Keratinocyte (primary cell): ENCODE results near the gene GRB10. TPM values are rescaled to one million over a fixed set of nuclear protein-coding genes. Genes with fewer than 3 reads are reported as not detected.

ENCODE experiments used
- DNase-seq: peaks from one replicate; pipeline ENCODE4 v3.0.0-alpha.2; 2011; ENCODE audit warnings: low read depth, missing footprints, low spot score
- FAIRE-seq: peaks from 2 replicates; lab custom pipeline; 2011; peaks lifted over from hg19 to GRCh38; lab: Jason Lieb, UNC
- H2AFZ ChIP-seq: 2 replicates; pipeline ENCODE4 v1.6.0; 2012; ENCODE audit warnings: low read length, control low read depth, inconsistent platforms; ENCODE audit not compliant: control insufficient read depth
- H3K27ac ChIP-seq: 2 replicates; pipeline ENCODE4 v1.5.1; 2011; ENCODE audit warnings: low read length; ENCODE audit not compliant: control insufficient read depth, insufficient read depth
- H3K27me3 ChIP-seq: 3 replicates; pipeline ENCODE4 v1.6.0; 2011; ENCODE audit warnings: low read length; ENCODE audit not compliant: control insufficient read depth, insufficient read depth; ENCODE audit errors: extremely low read depth
- H3K36me3 ChIP-seq, 2 experiments: 2 replicates in 1 of 2; 3 replicates in 1 of 2; pipeline ENCODE4 v1.5.1; 2011; ENCODE audit warnings: low read length in 2 of 2, mild to moderate bottlenecking in 1 of 2; ENCODE audit not compliant: control insufficient read depth in 2 of 2, insufficient read depth in 2 of 2; ENCODE audit errors: extremely low read depth in 1 of 2
- H3K4me1 ChIP-seq: 3 replicates; pipeline ENCODE4 v1.5.1; 2011; ENCODE audit warnings: low read length; ENCODE audit not compliant: control insufficient read depth, insufficient read depth; ENCODE audit errors: extremely low read depth
- H3K4me2 ChIP-seq: 3 replicates; pipeline ENCODE4 v1.6.0; 2011; ENCODE audit warnings: low read depth, low read length; ENCODE audit not compliant: control insufficient read depth, insufficient read depth; ENCODE audit errors: extremely low read depth
- H3K4me3 ChIP-seq, 3 experiments: fragments of 200-600 bp in 1 of 3; sonication (generic) in 1 of 3; 2 replicates in 2 of 3; 3 replicates in 1 of 3; pipeline ENCODE4 v1.5.1; 2011 to 2016; ENCODE audit warnings: low read length in 3 of 3, mild to moderate bottlenecking in 3 of 3, control low read depth in 2 of 3, inconsistent platforms in 1 of 3, low read depth in 1 of 3, mixed read lengths in 1 of 3, mixed run types in 1 of 3, moderate library complexity in 1 of 3; ENCODE audit not compliant: control insufficient read depth in 2 of 3, insufficient read depth in 2 of 3; ENCODE audit errors: extremely low read depth in 1 of 3
- H3K79me2 ChIP-seq: 2 replicates; pipeline ENCODE4 v1.6.0; 2012; ENCODE audit warnings: low read length; ENCODE audit not compliant: control insufficient read depth, insufficient read depth
- H3K9ac ChIP-seq: 3 replicates; pipeline ENCODE4 v1.6.0; 2011; ENCODE audit warnings: low read length; ENCODE audit not compliant: control insufficient read depth, insufficient read depth; ENCODE audit errors: extremely low read depth
- H3K9me1 ChIP-seq: 3 replicates; pipeline ENCODE4 v1.6.0; 2011; ENCODE audit warnings: low read length; ENCODE audit not compliant: control insufficient read depth, insufficient read depth; ENCODE audit errors: extremely low read depth
- H3K9me3 ChIP-seq: 2 replicates; pipeline ENCODE4 v1.5.1; 2012; ENCODE audit warnings: low read depth, low read length; ENCODE audit not compliant: control insufficient read depth
- H4K20me1 ChIP-seq: 3 replicates; pipeline ENCODE4 v1.6.0; 2011; ENCODE audit warnings: low read length; ENCODE audit not compliant: control insufficient read depth, insufficient read depth; ENCODE audit errors: extremely low read depth
- EZH2 ChIP-seq: IDR thresholded peaks from one replicate; pipeline ENCODE4 v1.6.1; 2012; ENCODE audit warnings: inconsistent platforms, mild to moderate bottlenecking, low read length, moderate library complexity
- dilution Hi-C: fragments of 300-500 bp; cut with MboI; formaldehyde crosslinking; loops from one replicate; pipeline ENCODE4 v1.7.0; 2020; ENCODE audit warnings: low sequenced_read_pairs; ENCODE audit not compliant: extremely low pct_ligation_motif_present
- polyA plus RNA-seq, 5 experiments: library from polyadenylated mRNA; depleted of rRNA in 3 of 5; stranded (reverse) in 3 of 5; stranded (forward) in 1 of 5; unstranded in 1 of 5; fragments of >200 nt; gene quantifications; 1 replicate in 1 of 5; 2 replicates in 3 of 5; 3 replicates in 1 of 5; pipeline versions ENCODE4 v1.2.1 to v1.2.3, GENCODE V29; 2011 to 2012; ENCODE audit warnings: missing spikeins in 2 of 5, low read depth in 1 of 5, low replicate concordance in 1 of 5
- TF ChIP-seq, protein P1 (sequence below), 3 experiments: IDR thresholded peaks in 1 of 3; conservative IDR thresholded peaks in 1 of 3; optimal IDR thresholded peaks in 1 of 3; 2 replicates in 2 of 3; 3 replicates in 1 of 3; pipeline versions ENCODE3 to v1.5.1; 2011; ENCODE audit warnings: low read length in 3 of 3, mild to moderate bottlenecking in 3 of 3, moderate library complexity in 2 of 3, control low read depth in 1 of 3, inconsistent platforms in 1 of 3; ENCODE audit not compliant: insufficient read depth in 2 of 3; ENCODE audit errors: extremely low read depth in 1 of 3

Gene GRB10
- polyA plus RNA-seq, 1 donor (not counting 4 experiments of a cell fraction or from before 2014, with no cell fraction given) = 4.4 TPM

GRCh38 chr7:50783303-50783702 lies 607 bp upstream of the GRB10 start:
- dilution Hi-C loops = no loop called here
- no peak for FAIRE-seq

GRCh38 chr7:50781381-50782293 lies 1.1 kb downstream of the GRB10 start:
- no peaks in the 10 kb centered on the region for H3K9me1 ChIP-seq
- no peaks in the 10 kb centered on the region for H3K4me1 ChIP-seq
- H3K9me3 ChIP-seq = no peaks in the 10 kb centered on the region
- no peak overlapping the region for H3K27ac ChIP-seq
- H3K27me3 ChIP-seq = peaks cover 25% of the 10 kb centered on the region
- H2AFZ ChIP-seq = no peak overlapping the region
- H3K4me3 ChIP-seq = no peak overlapping the region
- dilution Hi-C loops = no loop called here
- no peaks in the 10 kb centered on the region for H3K36me3 ChIP-seq
- no peak overlapping the region for H3K4me2 ChIP-seq
- TF ChIP-seq EZH2 = peak; percentile 80
- TF ChIP-seq, protein P1, sequence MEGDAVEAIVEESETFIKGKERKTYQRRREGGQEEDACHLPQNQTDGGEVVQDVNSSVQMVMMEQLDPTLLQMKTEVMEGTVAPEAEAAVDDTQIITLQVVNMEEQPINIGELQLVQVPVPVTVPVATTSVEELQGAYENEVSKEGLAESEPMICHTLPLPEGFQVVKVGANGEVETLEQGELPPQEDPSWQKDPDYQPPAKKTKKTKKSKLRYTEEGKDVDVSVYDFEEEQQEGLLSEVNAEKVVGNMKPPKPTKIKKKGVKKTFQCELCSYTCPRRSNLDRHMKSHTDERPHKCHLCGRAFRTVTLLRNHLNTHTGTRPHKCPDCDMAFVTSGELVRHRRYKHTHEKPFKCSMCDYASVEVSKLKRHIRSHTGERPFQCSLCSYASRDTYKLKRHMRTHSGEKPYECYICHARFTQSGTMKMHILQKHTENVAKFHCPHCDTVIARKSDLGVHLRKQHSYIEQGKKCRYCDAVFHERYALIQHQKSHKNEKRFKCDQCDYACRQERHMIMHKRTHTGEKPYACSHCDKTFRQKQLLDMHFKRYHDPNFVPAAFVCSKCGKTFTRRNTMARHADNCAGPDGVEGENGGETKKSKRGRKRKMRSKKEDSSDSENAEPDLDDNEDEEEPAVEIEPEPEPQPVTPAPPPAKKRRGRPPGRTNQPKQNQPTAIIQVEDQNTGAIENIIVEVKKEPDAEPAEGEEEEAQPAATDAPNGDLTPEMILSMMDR (optimal IDR thresholded peaks at IDR 0.05 in 1 of 3, IDR thresholded peaks at IDR 0.05 in 1 of 3, conservative IDR thresholded peaks at IDR 0.05 in 1 of 3; ENCODE audit: extremely low read depth in 1 of 3, insufficient read depth in 2 of 3, low read length in 3 of 3) = no peak
- peaks cover 13% of the 10 kb centered on the region for H4K20me1 ChIP-seq
- H3K79me2 ChIP-seq = peaks cover 7% of the 10 kb centered on the region
- FAIRE-seq = no peak
- no peak for DNase-seq
- H3K9ac ChIP-seq = no peak overlapping the region

More at GRCh38 chr7:50783303-50783702, 607 bp upstream of the GRB10 start:
- Histone ChIP-seq H3K4me3 (no peak overlapping the region), H3K36me3 (no peaks in the 10 kb centered on the region), H3K4me1 (no peaks in the 10 kb centered on the region), H3K9me1 (no peaks in the 10 kb centered on the region), H3K9ac (no peak overlapping the region), H3K27me3 (peaks cover 25% of the 10 kb centered on the region), H3K4me2 (no peak overlapping the region), H3K9me3 (peaks cover 2% of the 10 kb centered on the region), H4K20me1 (peaks cover 13% of the 10 kb centered on the region), H3K79me2 (peaks cover 12% of the 10 kb centered on the region), H3K27ac (no peak overlapping the region), H2AFZ (no peak overlapping the region)
- TF ChIP-seq EZH2 = peak; percentile 47
- TF ChIP-seq, protein P1 (optimal IDR thresholded peaks at IDR 0.05 in 1 of 3, IDR thresholded peaks at IDR 0.05 in 1 of 3, conservative IDR thresholded peaks at IDR 0.05 in 1 of 3; ENCODE audit: extremely low read depth in 1 of 3, insufficient read depth in 2 of 3, low read length in 3 of 3) = no peak
- DNase-seq = no peak
